B cell (primary cell): ENCODE results near the gene TMEM161B. TPM values are rescaled to one million over a fixed set of nuclear protein-coding genes. Genes with fewer than 3 reads are reported as not detected.

Source experiments
- ATAC-seq: fragments of 200-7000 bp; cut with Tn5 transposase; one replicate; pipeline ENCODE4 v1.10.0; 2021; ENCODE audit warnings: low read depth, mild to moderate bottlenecking, moderate number of reproducible peaks, moderate library complexity
- CTCF ChIA-PET: fragments of 350-600 bp; sonication (Branson Sonifier 250); formaldehyde crosslinking; loops from one replicate; lab custom pipeline; 2021; ENCODE audit warnings: antibody characterized with exemption, inconsistent platforms; lab: Charles Lee
- POLR2A ChIA-PET: fragments of 350-600 bp; sonication (Branson Sonifier 250); formaldehyde crosslinking; loops from one replicate; lab custom pipeline; 2021; ENCODE audit warnings: antibody characterized with exemption; lab: Charles Lee
- DNase-seq: peaks from one replicate; pipeline ENCODE4 v3.0.0; 2013
- H2AFZ ChIP-seq: 2 replicates; pipeline ENCODE4 v1.6.1; 2012; ENCODE audit warnings: mild to moderate bottlenecking, low read depth, low read length; ENCODE audit not compliant: insufficient read depth, poor library complexity, severe bottlenecking
- H3K27ac ChIP-seq, 2 donors: 1 replicate in 1 of 2; 2 replicates in 1 of 2; pipeline ENCODE4 v1.5.1; 2012 to 2013; ENCODE audit warnings: low read length in 2 of 2, mild to moderate bottlenecking in 2 of 2, moderate library complexity in 1 of 2
- H3K27me3 ChIP-seq, 4 experiments: fragments of 200-600 bp in 1 of 4; sonication (generic) in 1 of 4; replicated peaks in 1 of 4; 1 replicate in 2 of 4; 2 replicates in 2 of 4; pipeline versions ENCODE4 v1.6.1 to v1.7.0; 2013 to 2016; ENCODE audit warnings: low read length in 3 of 4, mild to moderate bottlenecking in 2 of 4, mixed read lengths in 1 of 4, moderate library complexity in 1 of 4; ENCODE audit not compliant: insufficient read depth in 4 of 4, control insufficient read depth in 3 of 4; ENCODE audit errors: control extremely low read depth in 1 of 4
- H3K36me3 ChIP-seq, 2 experiments: replicated peaks in 1 of 2; 1 replicate in 1 of 2; 2 replicates in 1 of 2; pipeline versions ENCODE4 v1.6.1 to v1.7.1; 2013; ENCODE audit warnings: low read length in 1 of 2; ENCODE audit not compliant: insufficient read depth in 2 of 2, control insufficient read depth in 1 of 2; ENCODE audit errors: control extremely low read depth in 1 of 2, extremely low read depth in 1 of 2
- H3K4me1 ChIP-seq, 2 donors: fragments of 200-600 bp in 1 of 2; sonication (generic) in 1 of 2; 1 replicate in 1 of 2; 2 replicates in 1 of 2; pipeline versions ENCODE4 v1.5.1 to v1.6.1; 2013 to 2017; ENCODE audit warnings: low read length in 2 of 2; ENCODE audit not compliant: control insufficient read depth in 2 of 2, insufficient read depth in 2 of 2
- H3K4me2 ChIP-seq: replicated peaks from 2 replicates; pipeline ENCODE3; 2012; ENCODE audit warnings: mild to moderate bottlenecking, low read depth, low read length; ENCODE audit not compliant: poor library complexity, severe bottlenecking
- H3K4me3 ChIP-seq, 5 experiments: fragments of 200-600 bp in 1 of 5; sonication (generic) in 1 of 5; 1 replicate in 3 of 5; 2 replicates in 2 of 5; pipeline versions ENCODE4 v1.5.1 to v1.7.0; 2011 to 2016; ENCODE audit warnings: low read length in 4 of 5, mild to moderate bottlenecking in 4 of 5, low read depth in 2 of 5, control low read depth in 1 of 5, moderate library complexity in 1 of 5; ENCODE audit not compliant: insufficient read depth in 1 of 5; ENCODE audit errors: control extremely low read depth in 1 of 5, extremely low read depth in 1 of 5
- H3K79me2 ChIP-seq: fragments of 200-600 bp; sonication (generic); one replicate; pipeline ENCODE4 v1.6.0; 2016; ENCODE audit warnings: low read length; ENCODE audit not compliant: control insufficient read depth, insufficient read depth
- H3K9ac ChIP-seq: fragments of 200-600 bp; sonication (generic); 2 replicates; pipeline ENCODE4 v1.6.1; 2017; ENCODE audit warnings: mild to moderate bottlenecking, low read length, moderate library complexity
- H3K9me3 ChIP-seq, 3 donors: one replicate each; pipeline versions ENCODE4 v1.6.1 to v1.7.1; 2013; ENCODE audit warnings: low read length in 2 of 3; ENCODE audit not compliant: control insufficient read depth in 2 of 3, insufficient read depth in 1 of 3; ENCODE audit errors: control extremely low read depth in 1 of 3
- H4K20me1 ChIP-seq: 2 replicates; pipeline ENCODE4 v1.6.0; 2012; ENCODE audit warnings: mild to moderate bottlenecking, low read length; ENCODE audit not compliant: insufficient read depth, control insufficient read depth, poor library complexity, severe bottlenecking
- H3K27ac Mint-ChIP-seq: one replicate; pipeline ENCODE4 v1.8.0; 2021; ENCODE audit warnings: mixed read lengths
- H3K27me3 Mint-ChIP-seq: one replicate; pipeline ENCODE4 v1.8.0; 2021; ENCODE audit warnings: mixed read lengths
- H3K4me1 Mint-ChIP-seq: one replicate; pipeline ENCODE4 v1.8.0; 2021; ENCODE audit warnings: mixed read lengths
- H3K4me3 Mint-ChIP-seq: one replicate; pipeline ENCODE4 v1.8.0; 2021; ENCODE audit warnings: mixed read lengths
- H3K9me3 Mint-ChIP-seq: one replicate; pipeline ENCODE4 v1.8.0; 2022; ENCODE audit warnings: mixed read lengths; ENCODE audit not compliant: insufficient read depth
- EZH2 ChIP-seq: IDR thresholded peaks from 2 replicates; pipeline ENCODE4 v1.6.1; 2012; ENCODE audit warnings: borderline replicate concordance, low read depth, mild to moderate bottlenecking, moderate library complexity, low read length; ENCODE audit not compliant: insufficient read depth, poor library complexity, severe bottlenecking
- WGBS: methylation state at CpG from one replicate; pipeline ENCODE4 v1.1.5; 2013; ENCODE audit warnings: missing lambda C conversion rate; ENCODE audit not compliant: insufficient coverage; 5-methylcytosine and 5-hydroxymethylcytosine counted together
- intact Hi-C: fragments of 100-400 bp; cut with micrococcal nuclease; formaldehyde crosslinking; loops from one replicate; pipeline ENCODE4 v1.10.0; 2022
- polyA plus RNA-seq: library from polyadenylated mRNA; depleted of rRNA; stranded (reverse); fragments of >200 nt; gene quantifications from 2 replicates; pipeline ENCODE4 v1.2.3, GENCODE V29; 2012
- total RNA-seq, 2 donors: library from RNA; stranded (reverse); fragments of 120-200 nt in 1 of 2; gene quantifications; 1 replicate in 1 of 2; 2 replicates in 1 of 2; pipeline versions ENCODE4 v1.2.3 to v1.2.4, GENCODE V29; 2013 to 2022
- TF ChIP-seq, protein P1 (sequence below): fragments of 200-600 bp; IDR thresholded peaks from one replicate; pipeline ENCODE4 v1.8.0; 2022; ENCODE audit warnings: antibody characterized with exemption, mild to moderate bottlenecking

Gene TMEM161B
- total and polyA plus RNA-seq, 2 donors (not counting 1 experiment from before 2014, with no cell fraction given): 12.7 to 32.2 TPM

DNA sequence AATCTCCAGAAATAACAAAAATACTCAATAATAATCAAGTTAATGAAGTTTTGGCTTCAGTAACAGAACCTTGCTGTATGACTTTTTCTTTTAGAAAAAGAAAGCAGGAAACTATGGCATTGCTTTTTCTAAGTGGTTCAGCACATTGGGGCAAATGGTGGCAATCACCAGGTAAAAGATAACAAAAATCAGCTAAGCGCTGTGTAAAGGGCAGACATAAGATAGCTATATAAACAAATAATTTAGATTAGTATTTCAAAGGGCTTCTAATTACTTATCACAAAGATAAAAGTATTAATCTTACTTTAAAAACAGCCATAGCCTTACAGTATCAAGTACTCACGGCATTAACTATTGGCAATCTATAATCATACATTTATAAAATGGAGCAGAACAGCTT is 10.0 kb downstream of the TMEM161B start:
- no peak overlapping the region for H3K4me3 ChIP-seq
- H3K4me2 ChIP-seq: no peak overlapping the region
- Mint-ChIP-seq H3K27ac (no peak overlapping the region), H3K27me3 (no peaks in the 10 kb centered on the region), H3K9me3 (no peaks in the 10 kb centered on the region), H3K4me1 (peaks cover 16% of the 10 kb centered on the region), H3K4me3 (no peak overlapping the region)
- intact Hi-C loops: no loop called here
- H4K20me1 ChIP-seq: peaks cover 59% of the 10 kb centered on the region
- ChIA-PET POLR2A (no interaction called here), CTCF (no interaction called here)
- no peak for TF ChIP-seq EZH2
- TF ChIP-seq, protein P1, sequence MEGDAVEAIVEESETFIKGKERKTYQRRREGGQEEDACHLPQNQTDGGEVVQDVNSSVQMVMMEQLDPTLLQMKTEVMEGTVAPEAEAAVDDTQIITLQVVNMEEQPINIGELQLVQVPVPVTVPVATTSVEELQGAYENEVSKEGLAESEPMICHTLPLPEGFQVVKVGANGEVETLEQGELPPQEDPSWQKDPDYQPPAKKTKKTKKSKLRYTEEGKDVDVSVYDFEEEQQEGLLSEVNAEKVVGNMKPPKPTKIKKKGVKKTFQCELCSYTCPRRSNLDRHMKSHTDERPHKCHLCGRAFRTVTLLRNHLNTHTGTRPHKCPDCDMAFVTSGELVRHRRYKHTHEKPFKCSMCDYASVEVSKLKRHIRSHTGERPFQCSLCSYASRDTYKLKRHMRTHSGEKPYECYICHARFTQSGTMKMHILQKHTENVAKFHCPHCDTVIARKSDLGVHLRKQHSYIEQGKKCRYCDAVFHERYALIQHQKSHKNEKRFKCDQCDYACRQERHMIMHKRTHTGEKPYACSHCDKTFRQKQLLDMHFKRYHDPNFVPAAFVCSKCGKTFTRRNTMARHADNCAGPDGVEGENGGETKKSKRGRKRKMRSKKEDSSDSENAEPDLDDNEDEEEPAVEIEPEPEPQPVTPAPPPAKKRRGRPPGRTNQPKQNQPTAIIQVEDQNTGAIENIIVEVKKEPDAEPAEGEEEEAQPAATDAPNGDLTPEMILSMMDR: no peak
- H3K4me1 ChIP-seq: no peaks in the 10 kb centered on the region
- no peaks in the 10 kb centered on the region for H3K9me3 ChIP-seq
- no CpG with 5 or more reads among the region's 2 CpGs for WGBS
- H3K9ac ChIP-seq: no peak overlapping the region
- ATAC-seq: no peak
- H2AFZ ChIP-seq: no peak overlapping the region
- no peak for DNase-seq
- peaks cover 84% of the 10 kb centered on the region for H3K79me2 ChIP-seq
- H3K27me3 ChIP-seq: no peaks in the 10 kb centered on the region
- H3K27ac ChIP-seq: no peak overlapping the region
- peaks cover 5% of the 10 kb centered on the region in 2 experiments for H3K36me3 ChIP-seq

DNA sequence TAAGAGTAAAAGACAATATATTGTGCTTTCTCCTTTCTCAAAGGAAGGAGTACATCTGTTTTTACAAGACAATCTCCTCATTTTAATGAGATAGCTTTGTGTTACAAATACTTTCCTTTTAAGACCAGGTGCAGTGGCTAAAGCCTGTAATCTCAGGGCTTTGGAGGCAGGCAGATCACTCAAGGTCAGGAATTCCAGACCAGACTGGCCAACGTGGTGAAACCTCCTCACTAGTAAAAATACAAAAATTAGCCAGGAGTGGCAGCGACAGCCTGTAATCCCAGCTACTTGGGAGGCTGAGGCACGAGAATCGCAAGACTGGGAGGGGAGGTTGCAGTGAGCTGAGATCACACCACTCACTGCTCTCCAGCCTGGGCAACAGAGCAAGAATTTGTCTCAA is 11.8 kb downstream of the TMEM161B start:
- Histone ChIP-seq H4K20me1 (peaks cover 69% of the 10 kb centered on the region), H3K4me2 (no peak overlapping the region), H3K9ac (no peak overlapping the region), H3K4me1 (no peaks in the 10 kb centered on the region), H3K79me2 (peaks cover 93% of the 10 kb centered on the region), H3K4me3 (no peak overlapping the region), H3K27me3 (no peaks in the 10 kb centered on the region), H3K27ac (no peak overlapping the region), H2AFZ (no peak overlapping the region), H3K9me3 (no peaks in the 10 kb centered on the region), H3K36me3 (peaks cover 0 to 1% of the 10 kb centered on the region in 2 experiments)
- CTCF ChIA-PET: no interaction called here
- TF ChIP-seq EZH2: no peak
- TF ChIP-seq, protein P1: no peak
- POLR2A ChIA-PET: no interaction called here
- Mint-ChIP-seq H3K27ac (no peak overlapping the region), H3K27me3 (no peaks in the 10 kb centered on the region), H3K9me3 (no peaks in the 10 kb centered on the region), H3K4me1 (peaks cover 18% of the 10 kb centered on the region), H3K4me3 (no peak overlapping the region)
- DNase-seq (no peak), ATAC-seq (no peak)
- no CpG with 5 or more reads among the region's 4 CpGs for WGBS
- intact Hi-C loops: no loop called here
